ENCODE measurements around the gene CDK1. TPM values are rescaled to one million over a fixed set of nuclear protein-coding genes. Genes with fewer than 3 reads are reported as not detected.

Gene CDK1
- total RNA-seq, 3 donors from 2014 or later = 0.98 to 5.0 (median 2.2) TPM

GRCh38 chr10:60801522-60801921 is 23.2 kb downstream of the CDK1 start:
- no peak for DNase-seq (ENCODE audit: low spot score in 2 of 2)

GRCh38 chr10:60803433-60803832 is 25.2 kb downstream of the CDK1 start:
- no peaks in the 10 kb centered on the region for H3K36me3 ChIP-seq
- DNase-seq (ENCODE audit: low spot score in 2 of 2) = no peak
- intact Hi-C loops (cut with DNase I; ENCODE audit: low total_unique reads) = no loop called here
- TF ChIP-seq, protein P1, sequence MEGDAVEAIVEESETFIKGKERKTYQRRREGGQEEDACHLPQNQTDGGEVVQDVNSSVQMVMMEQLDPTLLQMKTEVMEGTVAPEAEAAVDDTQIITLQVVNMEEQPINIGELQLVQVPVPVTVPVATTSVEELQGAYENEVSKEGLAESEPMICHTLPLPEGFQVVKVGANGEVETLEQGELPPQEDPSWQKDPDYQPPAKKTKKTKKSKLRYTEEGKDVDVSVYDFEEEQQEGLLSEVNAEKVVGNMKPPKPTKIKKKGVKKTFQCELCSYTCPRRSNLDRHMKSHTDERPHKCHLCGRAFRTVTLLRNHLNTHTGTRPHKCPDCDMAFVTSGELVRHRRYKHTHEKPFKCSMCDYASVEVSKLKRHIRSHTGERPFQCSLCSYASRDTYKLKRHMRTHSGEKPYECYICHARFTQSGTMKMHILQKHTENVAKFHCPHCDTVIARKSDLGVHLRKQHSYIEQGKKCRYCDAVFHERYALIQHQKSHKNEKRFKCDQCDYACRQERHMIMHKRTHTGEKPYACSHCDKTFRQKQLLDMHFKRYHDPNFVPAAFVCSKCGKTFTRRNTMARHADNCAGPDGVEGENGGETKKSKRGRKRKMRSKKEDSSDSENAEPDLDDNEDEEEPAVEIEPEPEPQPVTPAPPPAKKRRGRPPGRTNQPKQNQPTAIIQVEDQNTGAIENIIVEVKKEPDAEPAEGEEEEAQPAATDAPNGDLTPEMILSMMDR (IDR thresholded peaks at IDR 0.05) = no peak
- TF ChIP-seq POLR2AphosphoS5 (IDR thresholded peaks at IDR 0.05) (no peak), POLR2A (IDR thresholded peaks at IDR 0.05) (no peak)
- peaks cover 0 to 5% of the 10 kb centered on the region in 2 donors for H3K4me1 ChIP-seq
- no peaks in the 10 kb centered on the region for H3K9me3 ChIP-seq
- no peaks in the 10 kb centered on the region for H3K27me3 ChIP-seq
- H3K27ac ChIP-seq = no peak overlapping the region
- no peak overlapping the region for H3K4me3 ChIP-seq

More at GRCh38 chr10:60801522-60801921, 23.2 kb downstream of the CDK1 start:
- TF ChIP-seq, protein P1 (IDR thresholded peaks at IDR 0.05) = no peak
- TF ChIP-seq POLR2AphosphoS5 (IDR thresholded peaks at IDR 0.05) (no peak), POLR2A (IDR thresholded peaks at IDR 0.05) (no peak)
- Histone ChIP-seq H3K36me3 (no peaks in the 10 kb centered on the region), H3K27ac (no peak overlapping the region), H3K9me3 (no peaks in the 10 kb centered on the region), H3K27me3 (no peaks in the 10 kb centered on the region), H3K4me3 (no peak overlapping the region), H3K4me1 (peaks cover 0 to 5% of the 10 kb centered on the region in 2 donors)
- intact Hi-C loops (cut with DNase I; ENCODE audit: low total_unique reads) = no loop called here

- peaks cover 0 to 5% of the 10 kb centered on the region in 2 donors for H3K4me1 ChIP-seq
- TF ChIP-seq, protein P1 (IDR thresholded peaks at IDR 0.05) = no peak
- TF ChIP-seq POLR2AphosphoS5 (IDR thresholded peaks at IDR 0.05) = no peak
- TF ChIP-seq POLR2A (IDR thresholded peaks at IDR 0.05) = no peak
- DNase-seq (ENCODE audit: low spot score in 2 of 2) = no peak
- H3K27ac ChIP-seq = no peak overlapping the region
- no peak overlapping the region for H3K4me3 ChIP-seq
- no peaks in the 10 kb centered on the region for H3K27me3 ChIP-seq
- H3K9me3 ChIP-seq = no peaks in the 10 kb centered on the region
- intact Hi-C loops (cut with DNase I; ENCODE audit: low total_unique reads) = no loop called here
- no peaks in the 10 kb centered on the region for H3K36me3 ChIP-seq
These were observed 25.6 kb downstream of the CDK1 start for GRCh38 chr10:60803865-60804264.

DNA sequence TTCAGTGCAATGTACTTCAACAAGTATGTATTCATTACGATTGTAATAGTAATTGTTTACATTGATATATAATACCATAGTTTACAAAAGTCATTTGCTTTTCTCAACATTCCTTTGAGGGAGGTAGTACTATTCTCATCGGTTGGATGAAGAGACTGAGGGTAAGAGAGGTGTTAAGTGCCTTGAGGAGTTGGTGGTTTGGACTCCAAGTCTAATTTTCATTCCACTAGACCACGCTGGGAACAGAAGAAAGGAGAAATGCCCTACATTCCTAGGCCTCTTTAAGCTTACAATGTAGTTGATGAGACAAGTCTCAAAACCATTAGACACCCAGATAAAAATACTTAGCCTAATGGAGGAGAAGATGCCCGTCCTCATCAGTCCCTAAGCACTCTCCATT is 28.6 kb downstream of the CDK1 start:
- Histone ChIP-seq H3K9me3 (no peaks in the 10 kb centered on the region), H3K27ac (no peak overlapping the region), H3K4me3 (no peak overlapping the region), H3K4me1 (peaks cover 0 to 6% of the 10 kb centered on the region in 2 donors), H3K27me3 (no peaks in the 10 kb centered on the region), H3K36me3 (no peaks in the 10 kb centered on the region)
- no peak for TF ChIP-seq POLR2A (IDR thresholded peaks at IDR 0.05)
- TF ChIP-seq, protein P1 (IDR thresholded peaks at IDR 0.05) = no peak
- no peak for TF ChIP-seq POLR2AphosphoS5 (IDR thresholded peaks at IDR 0.05)
- DNase-seq (ENCODE audit: low spot score in 2 of 2) = no peak
- intact Hi-C loops (cut with DNase I; ENCODE audit: low total_unique reads) = no loop called here

DNA sequence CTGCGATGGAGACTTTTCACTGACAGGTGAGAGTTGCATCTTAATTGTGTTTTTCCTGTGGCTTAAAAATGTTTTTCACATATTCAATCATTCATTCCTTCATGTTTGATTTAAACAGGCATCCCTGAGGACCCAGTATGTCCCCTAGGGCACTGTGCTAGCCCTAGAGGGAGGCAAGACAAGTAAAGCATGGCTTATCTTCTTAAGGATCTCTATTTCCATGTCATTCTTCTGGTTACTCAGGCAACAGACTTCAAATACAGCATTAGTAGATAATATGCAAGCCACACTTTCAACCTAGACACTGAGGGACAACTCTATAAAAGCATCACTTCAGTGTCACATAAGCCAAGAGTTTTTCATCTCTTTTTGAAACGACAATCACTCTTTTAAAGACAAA is 29.2 kb downstream of the CDK1 start:
- intact Hi-C loops (cut with DNase I; ENCODE audit: low total_unique reads) = no loop called here
- peaks cover 0 to 6% of the 10 kb centered on the region in 2 donors for H3K4me1 ChIP-seq
- TF ChIP-seq, protein P1 (IDR thresholded peaks at IDR 0.05) = no peak
- no peak for TF ChIP-seq POLR2AphosphoS5 (IDR thresholded peaks at IDR 0.05)
- TF ChIP-seq POLR2A (IDR thresholded peaks at IDR 0.05) = no peak
- DNase-seq (ENCODE audit: low spot score in 2 of 2) = no peak
- H3K9me3 ChIP-seq = no peaks in the 10 kb centered on the region
- no peaks in the 10 kb centered on the region for H3K27me3 ChIP-seq
- H3K36me3 ChIP-seq = no peaks in the 10 kb centered on the region
- H3K4me3 ChIP-seq = no peak overlapping the region
- no peak overlapping the region for H3K27ac ChIP-seq
